Skeletal muscle tissue (tissue), 4 donors: ENCODE results near the gene PDS5B. TPM values are rescaled to one million over a fixed set of nuclear protein-coding genes. Genes with fewer than 3 reads are reported as not detected.

Experiments used
- H3K27ac ChIP-seq: one replicate; pipeline ENCODE4 v1.7.0; 2013; ENCODE audit warnings: mild to moderate bottlenecking, low read depth, low read length, inconsistent platforms
- H3K27me3 ChIP-seq, 3 donors: one replicate each; pipeline ENCODE4 v1.7.0; 2013; ENCODE audit warnings: low read length in 3 of 3; ENCODE audit not compliant: control insufficient read depth in 3 of 3, insufficient read depth in 3 of 3
- H3K36me3 ChIP-seq, 3 donors: one replicate each; pipeline ENCODE4 v1.7.0; 2013; ENCODE audit warnings: low read length in 3 of 3; ENCODE audit not compliant: control insufficient read depth in 3 of 3, insufficient read depth in 3 of 3
- H3K4me1 ChIP-seq, 3 donors: one replicate each; pipeline ENCODE4 v1.7.0; 2013; ENCODE audit warnings: low read length in 3 of 3, mild to moderate bottlenecking in 3 of 3; ENCODE audit not compliant: control insufficient read depth in 3 of 3, insufficient read depth in 3 of 3
- H3K4me3 ChIP-seq, 3 donors: one replicate each; pipeline ENCODE4 v1.7.0; 2013; ENCODE audit warnings: low read length in 3 of 3
- H3K9ac ChIP-seq, 3 donors: one replicate each; pipeline ENCODE4 v1.7.0; 2013; ENCODE audit warnings: low read length in 3 of 3, mild to moderate bottlenecking in 3 of 3, moderate library complexity in 2 of 3, low read depth in 1 of 3
- H3K9me3 ChIP-seq, 3 donors: one replicate each; pipeline ENCODE4 v1.7.0; 2013; ENCODE audit warnings: low read length in 3 of 3; ENCODE audit not compliant: control insufficient read depth in 3 of 3
- total RNA-seq: library from RNA; depleted of rRNA; stranded (reverse); fragments of >200 nt; gene quantifications from one replicate; pipeline ENCODE4 v1.2.3, GENCODE V29; 2014
- donor health status: Osteomylitis.

The PDS5B gene
- total RNA-seq, 1 donor from 2014 or later: 58.5 TPM

DNA sequence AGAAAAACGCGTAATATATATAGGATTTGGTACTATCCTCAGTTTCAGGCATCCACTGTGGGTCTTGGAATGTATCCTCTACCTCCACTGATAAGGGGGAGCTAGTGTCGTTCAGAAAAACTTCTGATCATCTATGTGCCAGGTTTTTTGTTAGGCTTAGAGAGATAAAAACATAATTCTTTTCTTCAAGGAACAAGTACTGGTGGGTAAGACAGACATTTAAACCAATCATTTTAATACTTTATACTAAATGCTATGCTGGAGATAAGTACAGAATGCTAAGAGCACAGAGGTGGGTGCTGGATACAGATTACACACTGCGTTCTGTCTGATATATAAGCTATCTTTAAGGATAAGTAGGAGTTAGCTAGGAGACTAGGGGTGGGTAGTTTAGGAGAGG is 166.1 kb downstream of the PDS5B start:
- Histone ChIP-seq H3K4me1 (no peaks in the 10 kb centered on the region), H3K4me3 (no peak overlapping the region), H3K36me3 (peaks cover 0 to 6% (median 4%) of the 10 kb centered on the region in 3 donors), H3K27me3 (no peaks in the 10 kb centered on the region), H3K27ac (no peak overlapping the region), H3K9ac (no peak overlapping the region), H3K9me3 (no peaks in the 10 kb centered on the region)

DNA sequence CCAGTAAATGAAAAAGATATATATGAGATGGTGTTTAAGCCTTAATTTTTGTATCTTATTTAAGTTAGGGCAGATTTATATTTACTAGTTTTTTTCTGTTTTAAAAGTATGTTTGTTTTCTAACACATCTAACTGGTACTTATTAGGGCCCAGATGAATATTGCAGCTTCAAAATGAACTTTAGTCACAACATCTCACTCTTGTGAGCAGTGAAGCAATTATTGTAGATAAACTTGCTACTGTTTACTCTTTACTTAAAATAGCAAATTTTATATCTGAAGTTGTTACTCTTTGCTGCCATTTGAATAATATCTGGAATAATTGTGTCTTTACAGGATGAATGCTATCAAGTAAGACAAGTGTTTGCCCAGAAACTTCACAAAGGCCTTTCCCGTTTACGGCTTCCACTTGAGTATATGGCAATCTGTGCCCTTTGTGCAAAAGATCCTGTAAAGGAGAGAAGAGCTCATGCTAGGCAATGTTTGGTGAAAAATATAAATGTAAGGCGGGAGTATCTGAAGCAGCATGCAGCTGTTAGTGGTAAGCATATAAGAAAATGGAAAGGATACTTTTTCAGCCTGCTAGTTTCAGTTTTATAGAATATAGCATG is 166.8 kb downstream of the PDS5B start:
- Histone ChIP-seq H3K9ac (no peak overlapping the region), H3K27me3 (no peaks in the 10 kb centered on the region), H3K36me3 (peaks cover 0 to 6% (median 4%) of the 10 kb centered on the region in 3 donors), H3K27ac (no peak overlapping the region), H3K4me3 (no peak overlapping the region), H3K9me3 (no peaks in the 10 kb centered on the region), H3K4me1 (no peaks in the 10 kb centered on the region)

DNA sequence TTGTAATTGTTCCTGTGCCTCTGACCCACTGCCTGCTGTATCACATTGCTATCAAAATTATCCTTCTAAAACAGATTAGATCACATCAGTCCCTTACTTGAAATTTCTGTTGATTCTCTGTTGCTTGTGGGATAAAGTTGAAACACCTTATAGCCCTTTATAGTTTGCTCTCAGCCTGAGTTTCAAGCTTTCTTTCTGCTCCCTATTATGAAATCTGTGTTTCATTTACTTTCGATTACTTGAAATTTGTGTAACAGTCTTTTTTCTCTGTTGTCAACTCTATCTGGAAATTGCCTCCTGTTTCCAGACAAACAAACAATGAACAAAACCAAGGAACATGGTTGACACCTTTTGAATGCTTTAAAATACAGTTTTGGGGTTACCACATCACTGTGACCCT is 167.9 kb downstream of the PDS5B start:
- Histone ChIP-seq H3K36me3 (peaks cover 2 to 11% (median 9%) of the 10 kb centered on the region in 3 donors), H3K9me3 (no peaks in the 10 kb centered on the region), H3K27me3 (no peaks in the 10 kb centered on the region), H3K4me1 (no peaks in the 10 kb centered on the region), H3K9ac (no peak overlapping the region), H3K4me3 (no peak overlapping the region), H3K27ac (no peak overlapping the region)

DNA sequence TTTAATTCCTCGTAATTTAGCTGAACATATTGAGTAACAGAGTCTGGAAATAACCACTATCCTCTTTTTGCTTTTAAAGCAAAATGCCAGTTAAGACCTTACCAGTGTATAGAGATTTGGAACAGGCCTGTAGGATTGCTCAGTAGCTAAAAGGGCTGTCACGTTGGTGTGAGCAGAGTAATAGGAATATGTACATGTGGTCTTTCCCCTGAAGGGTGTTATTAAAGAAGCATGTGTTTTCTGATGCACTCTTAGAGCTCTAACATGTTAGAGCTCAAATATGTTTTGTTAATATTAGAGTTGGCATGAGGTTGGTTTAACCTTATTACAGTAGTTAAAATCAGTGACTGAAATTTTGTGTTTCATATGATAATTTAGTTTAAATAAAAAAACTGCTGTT is 172.9 kb downstream of the PDS5B start:
- no peak overlapping the region for H3K4me3 ChIP-seq
- H3K9me3 ChIP-seq: peaks cover 0 to 4% (median 0%) of the 10 kb centered on the region in 3 donors
- H3K27me3 ChIP-seq: no peaks in the 10 kb centered on the region
- no peaks in the 10 kb centered on the region for H3K4me1 ChIP-seq
- H3K36me3 ChIP-seq: peaks cover 5 to 21% (median 17%) of the 10 kb centered on the region in 3 donors
- no peak overlapping the region for H3K27ac ChIP-seq
- H3K9ac ChIP-seq: no peak overlapping the region

DNA sequence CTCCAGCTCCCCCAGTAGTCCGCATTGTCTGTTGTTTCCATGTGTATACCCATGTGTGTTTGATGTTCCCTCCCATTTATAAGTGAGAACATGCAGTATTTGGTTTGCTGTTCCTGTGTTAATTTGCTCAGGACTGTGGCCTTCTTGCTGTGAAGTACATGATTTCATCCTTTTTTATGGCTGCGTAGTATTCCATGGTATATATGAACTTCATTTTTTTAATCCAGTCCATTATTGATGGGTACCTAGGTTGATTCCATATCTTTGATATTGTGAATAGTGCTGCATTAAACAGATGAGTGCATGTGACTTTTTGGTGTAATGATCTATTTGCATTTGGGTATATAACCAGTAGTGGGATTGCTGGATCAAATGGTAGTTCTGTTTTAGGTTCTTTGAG is 175.2 kb downstream of the PDS5B start:
- Histone ChIP-seq H3K36me3 (peaks cover 5 to 21% (median 21%) of the 10 kb centered on the region in 3 donors), H3K27me3 (no peaks in the 10 kb centered on the region), H3K27ac (no peak overlapping the region), H3K9ac (no peak overlapping the region), H3K4me1 (no peaks in the 10 kb centered on the region), H3K4me3 (no peak overlapping the region), H3K9me3 (peaks cover 0 to 4% (median 0%) of the 10 kb centered on the region in 3 donors)

DNA sequence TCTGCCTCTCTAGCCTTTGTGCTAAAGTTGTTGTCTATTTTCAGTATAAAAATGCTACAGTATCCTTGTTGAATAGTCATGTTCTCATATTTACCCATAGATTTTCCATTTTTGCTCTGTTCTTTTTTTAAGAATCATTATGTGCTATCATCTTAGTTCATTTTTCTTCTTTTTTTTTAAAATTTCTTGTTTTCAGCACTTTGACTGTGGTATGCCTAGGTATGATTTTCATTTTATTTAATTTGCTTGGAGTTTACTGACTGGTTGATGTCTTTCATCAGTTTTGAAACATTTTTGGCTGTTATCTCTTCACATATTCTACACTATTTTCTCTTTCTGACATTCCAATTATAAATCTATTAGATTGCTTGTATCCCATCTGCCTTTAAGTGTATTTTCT is 192.9 kb downstream of the PDS5B start:
- H3K36me3 ChIP-seq: peaks cover 0 to 8% (median 3%) of the 10 kb centered on the region in 3 donors
- H3K9me3 ChIP-seq: no peaks in the 10 kb centered on the region
- no peak overlapping the region for H3K9ac ChIP-seq
- H3K27me3 ChIP-seq: no peaks in the 10 kb centered on the region
- no peak overlapping the region for H3K4me3 ChIP-seq
- H3K27ac ChIP-seq: no peak overlapping the region
- no peaks in the 10 kb centered on the region for H3K4me1 ChIP-seq

DNA sequence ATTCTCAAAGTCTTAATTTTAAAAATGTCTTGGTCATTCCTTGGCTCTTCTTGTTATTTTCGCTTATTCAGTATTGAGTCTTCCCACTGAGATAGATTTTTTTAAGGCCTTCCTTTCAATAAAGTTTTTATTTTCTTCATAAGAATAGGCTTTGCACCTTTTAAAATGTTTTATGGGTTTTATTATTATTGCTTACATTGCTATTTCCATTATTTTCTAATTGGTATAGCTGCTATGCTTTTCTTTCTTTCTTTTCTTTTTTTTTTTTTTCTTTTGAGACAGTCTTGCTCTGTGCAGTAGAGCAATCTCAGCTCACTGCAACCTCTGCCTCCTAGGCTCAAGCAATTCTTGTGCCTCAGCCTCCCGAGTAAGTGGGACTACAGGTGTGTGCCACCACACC is 195.7 kb downstream of the PDS5B start:
- no peaks in the 10 kb centered on the region for H3K27me3 ChIP-seq
- H3K4me3 ChIP-seq: no peak overlapping the region

DNA sequence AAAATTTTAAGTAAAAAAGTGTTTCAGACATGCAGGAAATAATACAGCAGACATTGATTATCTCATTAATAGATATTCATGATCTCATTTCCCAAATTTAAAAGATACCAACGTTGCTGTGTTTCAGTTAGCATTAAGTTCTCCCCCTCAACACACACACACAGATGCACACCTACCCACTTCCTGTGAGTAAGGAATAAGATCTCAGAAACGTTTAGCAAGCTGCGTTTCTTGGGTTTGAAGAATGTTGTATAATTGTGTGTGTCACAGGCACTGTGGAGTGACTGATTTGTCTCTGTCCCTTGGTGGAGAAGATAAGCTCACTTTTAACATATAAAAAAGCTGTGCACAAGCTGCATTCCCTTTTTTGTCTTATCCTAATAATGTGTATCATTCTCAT is 196.8 kb downstream of the PDS5B start:
- Histone ChIP-seq H3K4me3 (no peak overlapping the region), H3K9ac (no peak overlapping the region), H3K27ac (no peak overlapping the region), H3K36me3 (peaks cover 0 to 6% (median 3%) of the 10 kb centered on the region in 3 donors), H3K9me3 (no peaks in the 10 kb centered on the region), H3K27me3 (no peaks in the 10 kb centered on the region), H3K4me1 (no peaks in the 10 kb centered on the region)

More for the DNA sequence above, 195.7 kb downstream of the PDS5B start:
- Histone ChIP-seq H3K9ac (no peak overlapping the region), H3K9me3 (no peaks in the 10 kb centered on the region), H3K4me1 (no peaks in the 10 kb centered on the region), H3K27ac (no peak overlapping the region), H3K36me3 (peaks cover 0 to 6% (median 3%) of the 10 kb centered on the region in 3 donors)

DNA sequence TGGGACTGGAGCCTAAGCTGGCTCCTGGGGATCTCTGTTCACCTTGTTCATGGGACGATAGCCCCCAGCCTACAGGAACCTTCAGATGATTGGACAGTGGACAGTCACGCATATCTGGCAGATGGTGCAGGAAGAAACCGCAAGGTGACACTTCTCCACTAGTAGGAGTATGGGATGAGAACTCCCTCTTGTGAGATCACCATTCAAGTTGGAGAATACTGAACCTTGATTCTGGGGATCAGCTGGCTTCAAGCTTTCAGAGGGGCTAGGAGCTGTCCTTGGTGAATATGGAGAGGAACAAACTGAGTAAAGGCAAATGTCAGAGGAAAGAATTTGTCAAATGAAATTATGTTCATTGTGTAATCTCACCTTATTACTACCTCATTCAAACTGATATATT is 204.5 kb downstream of the PDS5B start:
- Histone ChIP-seq H3K4me1 (no peaks in the 10 kb centered on the region), H3K36me3 (no peaks in the 10 kb centered on the region), H3K27me3 (no peaks in the 10 kb centered on the region), H3K4me3 (no peak overlapping the region), H3K9ac (no peak overlapping the region), H3K27ac (no peak overlapping the region), H3K9me3 (no peaks in the 10 kb centered on the region)

DNA sequence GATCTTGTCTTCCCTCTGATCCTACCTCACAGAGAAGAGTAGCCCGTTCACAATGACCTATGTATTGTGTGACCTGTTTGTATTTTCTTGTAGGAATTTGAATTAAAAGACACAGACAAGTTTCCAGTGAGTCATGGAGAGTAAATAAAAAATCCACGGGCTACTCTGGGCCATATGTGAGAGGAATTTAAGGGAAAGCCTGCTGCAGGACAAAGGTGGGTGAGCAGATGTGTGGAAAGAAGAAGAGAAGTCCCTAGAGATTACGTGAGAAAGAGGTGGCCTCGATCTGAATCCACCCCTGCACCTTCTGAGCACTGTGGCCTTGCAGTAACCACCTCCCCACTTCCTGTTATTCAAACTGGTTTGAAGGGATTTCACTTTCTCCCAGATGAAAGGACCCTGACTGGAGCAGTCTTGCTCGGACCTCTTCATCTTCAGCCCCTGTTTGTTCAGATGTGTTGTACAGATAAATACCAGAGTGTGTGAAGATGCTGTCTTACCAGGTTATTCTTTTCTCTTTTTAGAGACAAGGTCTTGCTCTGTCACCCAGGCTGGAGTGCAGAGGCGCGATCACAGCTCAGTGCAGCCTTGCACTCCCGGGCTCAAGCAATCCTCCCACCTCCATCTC is 205.4 kb downstream of the PDS5B start:
- H3K36me3 ChIP-seq: no peaks in the 10 kb centered on the region
- no peak overlapping the region for H3K9ac ChIP-seq
- H3K4me3 ChIP-seq: no peak overlapping the region
- no peaks in the 10 kb centered on the region for H3K27me3 ChIP-seq
- no peak overlapping the region for H3K27ac ChIP-seq
- H3K4me1 ChIP-seq: no peaks in the 10 kb centered on the region
- no peaks in the 10 kb centered on the region for H3K9me3 ChIP-seq
